NOMO-1 treated with DMSO at 0.1 percent for 48 hours (cell line): ENCODE data around the gene RAB3A.
"Not testable (repeated sequence)": the region's sequence is repeated elsewhere in the genome, so short reads cannot be mapped to it uniquely, and the experiment has no call there.

Source experiments
- DNase-seq: peaks from one replicate; lab custom pipeline; 2025; ENCODE audit not compliant: unreplicated experiment; lab: John Stamatoyannopoulos, UW

The RAB3A gene

DNA sequence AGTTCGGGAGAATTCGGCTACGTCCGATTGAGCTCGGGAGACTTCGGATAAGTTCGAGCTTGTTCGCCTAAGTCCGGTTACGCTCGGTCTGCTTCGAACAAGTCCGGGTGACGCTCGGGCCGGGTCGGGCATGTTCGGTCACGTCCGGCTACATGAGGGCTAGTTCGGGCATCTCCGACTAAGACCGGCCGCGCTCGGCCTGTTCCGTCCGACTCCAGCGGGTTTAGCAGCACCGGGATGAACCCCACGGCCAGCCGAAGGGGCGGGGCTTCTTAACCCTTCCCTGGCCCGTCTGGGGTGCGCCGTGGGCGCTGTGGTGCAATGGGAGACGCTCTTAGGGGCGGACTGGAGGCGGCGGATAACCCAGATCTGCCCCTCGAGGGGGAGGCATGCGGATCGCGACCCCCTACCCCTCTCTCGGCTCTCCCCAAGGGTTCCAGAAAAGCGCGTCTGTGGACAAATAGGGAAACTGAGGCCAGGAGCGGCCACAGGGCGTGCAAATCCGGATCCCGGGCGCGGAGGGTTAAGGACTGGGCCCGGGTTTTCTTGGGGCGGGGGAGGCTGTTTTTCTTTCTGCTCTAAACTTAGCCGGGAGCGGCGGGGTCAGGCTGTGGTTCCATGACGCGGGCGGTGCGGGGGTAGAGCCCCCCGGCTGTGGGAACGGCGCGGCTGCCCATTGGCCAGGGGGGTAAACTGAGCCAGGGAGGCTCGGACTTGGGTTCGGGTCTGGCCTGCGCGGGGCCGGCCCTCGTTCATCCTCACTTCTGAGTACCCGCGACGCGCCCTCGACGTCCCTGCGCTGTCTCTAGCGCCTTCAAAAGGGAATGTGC is 20.9 kb upstream of the RAB3A start:
- DNase-seq, result peak; percentile 96

DNA sequence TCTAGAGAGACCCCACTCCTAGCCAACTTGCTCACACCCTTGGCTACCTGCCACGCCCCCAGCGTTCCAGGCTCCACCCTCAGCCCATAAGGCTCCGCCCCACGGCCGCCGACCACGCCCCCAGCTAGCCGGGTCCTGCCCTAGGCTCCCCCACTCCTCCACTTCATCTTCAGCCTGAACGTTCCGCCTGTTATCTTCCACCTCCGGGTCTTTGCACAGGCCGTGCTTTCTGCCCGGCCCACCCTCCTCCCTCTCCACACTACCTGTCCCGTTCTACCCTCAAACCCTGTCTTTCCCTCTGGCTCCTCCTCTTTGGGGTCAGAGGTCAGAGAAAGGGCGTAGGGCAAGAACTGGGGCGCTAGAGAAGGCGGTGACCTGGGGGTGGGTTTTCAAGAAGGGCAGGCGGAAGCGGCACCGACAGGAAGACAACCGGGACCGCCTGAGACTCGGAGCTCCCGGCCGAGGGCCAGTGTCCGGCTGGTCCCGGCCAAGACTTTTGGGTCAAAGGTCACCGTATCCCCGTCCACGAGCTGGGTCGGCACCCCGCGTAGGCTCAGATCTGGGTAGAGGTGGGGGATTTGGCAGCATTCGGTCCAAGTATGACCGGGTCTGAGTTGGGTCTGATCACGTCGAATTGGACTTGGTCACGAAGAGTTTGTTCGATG is 20.1 kb upstream of the RAB3A start:
- peak; percentile 35 for DNase-seq

- DNase-seq, result no peak
Measured at GRCh38 chr19:18221815-18222725, 18.2 kb upstream of the RAB3A start.

DNA sequence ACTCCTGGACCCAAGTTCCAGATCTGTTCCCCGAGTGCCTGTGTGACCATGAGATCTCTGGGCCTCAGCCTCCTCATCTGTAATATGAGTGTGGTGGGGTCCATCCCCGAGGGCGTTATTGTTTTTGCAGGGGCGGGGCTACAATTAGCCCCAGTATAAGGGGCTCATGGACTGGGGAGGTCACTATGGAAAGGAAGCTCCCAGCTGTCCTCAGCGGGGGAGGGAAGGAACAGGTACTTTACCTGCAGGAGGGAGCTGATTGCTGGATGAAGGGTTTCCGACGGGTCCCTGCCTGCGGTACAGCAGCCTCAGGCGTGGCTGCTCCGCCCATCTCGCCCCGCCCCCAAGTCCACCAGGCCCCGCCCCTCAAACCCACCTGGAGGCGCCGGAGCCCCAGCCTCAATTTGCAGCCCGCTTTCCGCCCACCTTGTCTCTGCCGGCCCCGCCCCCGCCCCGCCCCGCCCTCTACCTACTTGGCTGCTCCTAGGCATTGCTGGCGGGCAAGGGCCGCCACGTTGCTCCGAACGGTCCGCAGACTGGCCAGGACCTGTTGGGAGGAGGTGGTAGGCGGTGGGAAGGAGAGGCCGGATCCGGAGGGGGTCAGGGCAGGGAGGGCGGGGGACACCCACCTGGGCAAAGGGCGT is 16.9 kb upstream of the RAB3A start:
- no peak for DNase-seq

- no peak for DNase-seq
Measured at GRCh38 chr19:18219911-18220631, 16.2 kb upstream of the RAB3A start.

DNA sequence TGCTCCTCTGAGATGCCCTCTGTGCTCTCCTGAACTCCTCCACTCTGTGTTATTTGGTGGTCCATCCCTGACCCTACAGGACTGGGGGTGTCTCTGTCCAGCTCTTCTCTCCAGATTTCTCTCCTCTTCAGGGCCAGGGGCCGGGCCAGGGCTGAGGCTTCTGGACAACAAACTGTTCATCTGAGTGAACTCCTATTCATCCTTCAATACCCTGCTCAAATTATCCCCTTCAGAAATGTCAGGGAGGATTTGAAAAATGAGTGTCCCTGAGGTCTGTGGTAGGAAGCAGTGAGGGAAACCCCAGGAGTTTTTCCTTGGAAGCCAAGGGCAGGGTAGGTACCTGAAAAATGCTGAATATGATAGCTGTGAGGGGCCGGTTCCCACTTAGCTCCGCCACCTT is 14.8 kb upstream of the RAB3A start:
- DNase-seq, result no peak

GRCh38 chr19:18218159-18218558 is 14.3 kb upstream of the RAB3A start:
- no peak for DNase-seq

DNA sequence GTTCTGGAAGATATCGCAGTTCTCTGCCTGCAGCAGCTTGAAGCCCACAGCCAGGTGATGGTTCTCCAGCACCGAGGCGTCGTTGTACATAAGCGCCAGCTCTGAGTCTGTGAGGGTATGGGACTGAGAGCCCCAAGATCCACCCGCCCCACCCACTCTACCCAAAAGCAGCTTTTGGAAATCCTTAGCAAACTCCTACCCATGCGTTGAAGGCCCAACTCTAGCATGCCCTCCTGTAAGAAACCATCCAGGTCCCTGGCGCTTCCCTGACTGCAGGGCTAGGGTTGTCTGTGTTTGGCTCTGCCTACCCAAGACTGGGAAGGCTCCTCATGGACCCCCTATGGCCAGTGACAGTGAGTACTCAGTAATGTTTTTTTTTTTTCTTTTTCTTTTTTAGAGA is 12.9 kb upstream of the RAB3A start:
- no peak for DNase-seq

GRCh38 chr19:18214779-18215433 is 11.1 kb upstream of the RAB3A start:
- DNase-seq, result peak; percentile 31

GRCh38 chr19:18211683-18212082 is 7.8 kb upstream of the RAB3A start:
- no peak for DNase-seq

DNA sequence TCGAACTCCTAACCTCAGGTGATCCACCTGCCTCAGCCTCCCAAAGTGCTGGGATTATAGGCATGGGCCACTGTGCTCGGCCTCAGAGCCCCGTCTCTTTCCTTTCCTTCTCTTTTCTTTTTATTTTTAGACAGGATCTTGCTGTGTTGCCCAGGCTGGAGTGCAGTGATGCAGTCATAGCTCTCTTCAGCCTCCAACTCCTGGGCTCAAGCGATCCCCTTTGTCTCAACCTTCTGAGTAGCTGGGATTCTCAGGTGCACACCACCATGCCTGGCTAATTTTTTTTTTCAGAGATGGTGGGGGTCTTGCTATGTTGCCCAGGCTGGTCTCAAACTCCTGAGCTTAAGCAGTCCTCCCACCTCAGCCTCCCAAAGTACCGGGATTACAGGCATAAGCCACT is 6.1 kb upstream of the RAB3A start:
- not testable (repeated sequence) for DNase-seq

DNA sequence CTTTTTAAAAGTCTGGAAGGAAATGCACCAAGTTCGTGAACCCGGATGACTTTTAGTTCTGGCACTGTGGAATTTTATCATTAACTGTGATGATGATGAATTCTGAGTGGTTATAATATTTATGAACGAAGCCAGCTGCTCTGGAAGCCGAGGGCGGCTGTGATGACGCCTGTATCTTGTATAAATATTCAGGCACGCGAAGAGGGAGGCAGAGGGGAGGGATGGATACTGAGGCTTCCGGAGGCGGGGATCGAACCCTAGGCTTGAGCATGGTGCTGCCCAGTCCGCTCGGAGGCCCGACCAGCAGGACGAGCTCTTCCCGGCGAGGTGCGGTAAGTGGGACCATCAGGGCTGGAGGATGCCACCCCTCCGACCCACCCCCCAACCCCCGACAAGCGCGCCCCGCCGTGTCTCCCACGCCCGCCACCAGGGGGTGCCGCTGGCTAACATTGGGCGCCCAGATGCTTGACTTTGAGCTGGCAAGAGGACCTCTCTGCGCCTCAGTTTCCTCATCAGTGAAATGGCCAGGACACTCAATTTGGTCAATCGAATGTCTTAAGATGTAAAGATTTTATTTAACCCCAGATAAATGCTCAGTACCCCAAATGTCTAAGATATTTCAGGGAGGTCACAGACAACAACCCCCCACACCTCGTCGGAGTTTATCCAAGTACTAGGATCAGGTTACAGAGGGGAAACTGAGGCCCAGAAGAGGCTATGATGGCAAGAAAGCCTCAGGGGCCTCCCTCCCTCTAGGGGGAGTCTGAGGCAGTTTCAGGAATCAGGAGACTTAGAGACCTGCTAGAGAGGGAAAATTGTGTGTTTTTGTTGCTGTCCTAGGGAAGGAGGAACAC is 4.5 kb upstream of the RAB3A start:
- DNase-seq, result no peak

- DNase-seq, result no peak
Measured at GRCh38 chr19:18206018-18206417, 2.2 kb upstream of the RAB3A start.

DNA sequence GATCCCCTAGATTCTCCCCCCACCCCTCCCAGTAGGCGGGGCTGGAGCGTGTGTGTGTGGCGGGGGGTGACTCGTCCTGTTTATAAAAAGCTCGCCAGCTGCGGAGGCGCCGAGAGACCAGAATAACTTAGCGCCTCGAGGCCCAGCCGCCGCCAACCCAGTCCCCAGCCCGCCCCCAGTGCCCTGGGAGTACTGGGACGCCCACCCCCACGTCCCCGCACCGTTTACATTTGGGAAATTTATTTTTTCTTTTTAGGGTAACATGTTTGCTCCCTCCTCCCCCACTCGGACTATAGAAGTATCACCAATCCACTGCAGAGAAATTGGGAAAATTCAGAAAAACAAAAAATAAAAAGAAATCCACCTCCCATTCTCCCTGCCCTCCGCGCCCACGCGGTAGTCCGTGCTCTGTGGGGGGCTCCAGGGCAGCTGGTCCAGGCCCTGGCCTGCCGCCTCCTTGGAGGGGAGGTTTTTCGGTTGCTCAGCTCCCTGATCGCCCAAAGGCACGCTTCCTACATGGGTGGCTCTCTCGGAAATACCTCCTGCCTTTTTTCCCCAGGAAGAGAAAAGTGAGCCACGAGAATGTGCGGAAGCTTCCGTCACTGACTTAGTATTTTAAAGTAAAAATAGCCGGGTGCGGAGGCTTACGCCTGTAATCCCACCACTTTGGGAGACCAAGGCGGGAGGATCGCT is 1.5 kb upstream of the RAB3A start:
- DNase-seq, result no peak

- DNase-seq, result peak; percentile 42
Measured at GRCh38 chr19:18204394-18205199, 755 bp upstream of the RAB3A start.

DNA sequence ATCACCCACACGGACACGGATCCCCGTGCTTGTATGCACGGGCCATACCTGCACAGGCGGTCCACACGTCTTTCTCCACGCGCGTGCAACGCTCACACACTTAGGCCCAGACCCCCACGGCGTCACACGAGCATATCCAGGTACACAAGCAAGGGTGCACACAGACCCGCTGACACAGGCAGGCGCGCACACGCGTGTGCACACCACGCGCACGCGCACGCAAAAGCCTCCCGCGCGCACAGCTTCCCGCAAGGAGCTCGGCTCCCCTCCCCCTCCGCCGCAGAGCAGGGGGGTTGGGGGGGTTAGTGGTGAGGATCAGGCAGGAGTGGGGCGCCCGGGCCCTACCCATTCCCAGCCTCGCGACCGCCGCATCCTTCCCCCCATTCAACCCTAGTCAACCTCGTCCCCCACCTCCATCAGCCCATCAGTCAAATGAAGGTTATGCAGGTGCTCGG is 407 bp downstream of the RAB3A start:
- no peak for DNase-seq

DNA sequence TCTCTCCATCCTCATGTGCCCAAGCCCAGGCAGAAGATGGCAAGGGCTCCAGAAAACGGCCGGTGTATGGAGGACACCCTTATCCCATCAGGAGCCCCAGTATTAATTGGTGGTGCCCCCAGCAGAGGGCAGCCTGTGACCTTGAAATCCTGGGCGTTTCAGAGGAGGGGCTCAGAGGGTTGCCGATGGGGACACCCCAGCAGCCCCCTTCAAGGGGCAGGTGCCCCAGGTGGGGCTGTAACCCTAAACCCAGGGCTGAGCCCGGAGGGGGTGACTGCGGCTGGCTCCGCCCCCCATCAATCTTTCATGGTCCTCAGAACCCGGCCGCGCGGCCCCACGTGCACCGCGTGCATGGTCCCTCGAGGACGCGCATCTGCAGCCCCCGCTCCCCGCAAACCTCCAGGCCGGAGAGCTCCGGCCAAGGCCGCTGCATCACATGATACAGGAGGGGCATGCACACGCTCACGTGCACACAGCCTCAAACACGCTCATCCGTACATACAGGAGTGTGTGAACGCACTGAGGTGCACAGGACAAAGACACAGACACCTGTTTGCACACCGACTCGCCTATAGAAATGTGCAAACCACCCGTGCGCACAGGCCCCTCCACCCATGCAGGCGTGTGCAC is 949 bp downstream of the RAB3A start:
- DNase-seq, result no peak
